ENCODE data around the gene UNC79. TPM values are rescaled to one million over a fixed set of nuclear protein-coding genes. Genes with fewer than 3 reads are reported as not detected.
"Not testable (repeated sequence)": the region's sequence is repeated elsewhere in the genome, so short reads cannot be mapped to it uniquely, and the experiment has no call there.

The UNC79 gene
- total and polyA plus RNA-seq, 9 donors: 0.04 to 1.1 (median 0.15) TPM

DNA sequence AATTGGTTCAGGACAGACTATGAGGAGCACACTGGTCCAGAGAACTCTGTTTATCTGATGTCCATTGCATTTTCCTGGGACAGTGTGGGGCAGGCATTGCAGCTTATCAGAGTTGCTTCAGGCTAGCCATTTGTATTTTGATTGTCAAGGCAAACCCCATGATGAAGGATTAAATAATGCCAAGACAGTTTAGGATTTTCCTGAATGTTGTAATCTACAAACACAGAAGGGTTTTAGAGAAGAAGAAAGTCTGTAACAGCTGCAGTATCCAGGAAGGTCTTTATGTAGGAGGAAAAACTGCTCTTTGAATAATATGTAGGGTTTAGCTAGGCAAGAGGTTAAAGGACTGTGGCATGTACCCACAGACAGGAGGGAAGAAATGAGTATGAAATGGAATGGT lies 32.2 kb upstream of the UNC79 start:
- intact Hi-C loops (cut with DNase I): no loop called here
- TF ChIP-seq, protein P1, sequence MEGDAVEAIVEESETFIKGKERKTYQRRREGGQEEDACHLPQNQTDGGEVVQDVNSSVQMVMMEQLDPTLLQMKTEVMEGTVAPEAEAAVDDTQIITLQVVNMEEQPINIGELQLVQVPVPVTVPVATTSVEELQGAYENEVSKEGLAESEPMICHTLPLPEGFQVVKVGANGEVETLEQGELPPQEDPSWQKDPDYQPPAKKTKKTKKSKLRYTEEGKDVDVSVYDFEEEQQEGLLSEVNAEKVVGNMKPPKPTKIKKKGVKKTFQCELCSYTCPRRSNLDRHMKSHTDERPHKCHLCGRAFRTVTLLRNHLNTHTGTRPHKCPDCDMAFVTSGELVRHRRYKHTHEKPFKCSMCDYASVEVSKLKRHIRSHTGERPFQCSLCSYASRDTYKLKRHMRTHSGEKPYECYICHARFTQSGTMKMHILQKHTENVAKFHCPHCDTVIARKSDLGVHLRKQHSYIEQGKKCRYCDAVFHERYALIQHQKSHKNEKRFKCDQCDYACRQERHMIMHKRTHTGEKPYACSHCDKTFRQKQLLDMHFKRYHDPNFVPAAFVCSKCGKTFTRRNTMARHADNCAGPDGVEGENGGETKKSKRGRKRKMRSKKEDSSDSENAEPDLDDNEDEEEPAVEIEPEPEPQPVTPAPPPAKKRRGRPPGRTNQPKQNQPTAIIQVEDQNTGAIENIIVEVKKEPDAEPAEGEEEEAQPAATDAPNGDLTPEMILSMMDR (IDR thresholded peaks at IDR 0.05): no peak
- TF ChIP-seq POLR2A (IDR thresholded peaks at IDR 0.05) (no peak), EP300 (IDR thresholded peaks at IDR 0.05) (no peak)
- Histone ChIP-seq H3K9me3 (no peaks in the 10 kb centered on the region), H3K36me3 (no peaks in the 10 kb centered on the region), H3K4me3 (no peak overlapping the region), H3K27me3 (no peaks in the 10 kb centered on the region), H3K27ac (no peak overlapping the region), H3K4me1 (ENCODE audit: insufficient read depth) (no peaks in the 10 kb centered on the region)
- DNase-seq: no peak

DNA sequence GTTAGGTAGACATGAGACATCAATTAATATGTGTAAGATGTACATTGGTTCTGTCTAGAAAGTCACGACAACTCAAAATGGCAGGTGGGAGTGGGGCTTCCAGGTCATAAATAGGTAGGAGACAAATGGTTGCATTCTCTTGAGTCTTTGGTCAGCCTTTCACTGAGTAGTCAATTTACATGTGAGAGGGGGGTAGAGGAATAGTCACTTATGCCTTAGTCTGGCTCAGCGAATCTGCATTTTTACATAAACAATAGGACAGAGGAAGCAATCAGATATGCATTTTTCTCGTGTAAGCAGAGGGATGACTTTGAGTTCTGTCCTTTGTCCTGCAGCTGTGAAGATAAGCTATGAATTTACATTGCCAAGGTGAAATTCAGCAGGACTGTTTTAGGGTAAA lies 27.8 kb upstream of the UNC79 start:
- Histone ChIP-seq H3K4me3 (no peak overlapping the region), H3K36me3 (no peaks in the 10 kb centered on the region), H3K4me1 (ENCODE audit: insufficient read depth) (no peaks in the 10 kb centered on the region), H3K27me3 (no peaks in the 10 kb centered on the region), H3K27ac (no peak overlapping the region), H3K9me3 (no peaks in the 10 kb centered on the region)
- WGBS, 3 donors: 41 to 48% (median 45%) methylated on average over 3 of the region's 3 CpGs
- TF ChIP-seq, protein P1 (IDR thresholded peaks at IDR 0.05): no peak
- TF ChIP-seq EP300 (IDR thresholded peaks at IDR 0.05) (no peak), POLR2A (IDR thresholded peaks at IDR 0.05) (no peak)
- intact Hi-C loops (cut with DNase I): no loop called here
- DNase-seq: no peak

DNA sequence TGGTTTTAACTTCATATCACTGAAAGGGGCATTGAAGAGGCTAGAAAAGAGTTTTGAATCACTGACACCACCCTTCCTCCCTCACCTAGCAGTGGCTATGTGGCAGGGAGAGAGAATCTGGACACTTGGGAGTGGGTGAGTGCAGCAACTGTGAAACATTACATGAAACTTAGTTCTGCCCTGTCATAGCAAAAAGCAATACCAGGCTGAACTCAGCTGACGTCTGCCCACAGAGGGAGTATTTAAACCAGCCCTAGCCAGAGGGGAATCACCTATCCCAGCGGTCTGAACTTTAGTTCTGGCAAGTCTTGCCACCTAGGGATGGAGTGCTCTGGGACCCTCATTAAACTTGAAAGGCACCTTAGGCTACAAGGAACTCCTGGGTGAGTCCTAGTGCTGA lies 20.7 kb upstream of the UNC79 start:
- TF ChIP-seq EP300 (IDR thresholded peaks at IDR 0.05) (no peak), POLR2A (IDR thresholded peaks at IDR 0.05) (no peak)
- TF ChIP-seq, protein P1 (IDR thresholded peaks at IDR 0.05): no peak
- DNase-seq: no peak
- Histone ChIP-seq H3K4me1 (ENCODE audit: insufficient read depth) (no peaks in the 10 kb centered on the region), H3K27ac (no peak overlapping the region), H3K9me3 (no peaks in the 10 kb centered on the region), H3K27me3 (no peaks in the 10 kb centered on the region), H3K36me3 (no peaks in the 10 kb centered on the region), H3K4me3 (no peak overlapping the region)
- intact Hi-C loops (cut with DNase I): no loop called here
- 53 to 67% (median 67%) methylated on average over 2 of the region's 2 CpGs for WGBS, 3 donors

DNA sequence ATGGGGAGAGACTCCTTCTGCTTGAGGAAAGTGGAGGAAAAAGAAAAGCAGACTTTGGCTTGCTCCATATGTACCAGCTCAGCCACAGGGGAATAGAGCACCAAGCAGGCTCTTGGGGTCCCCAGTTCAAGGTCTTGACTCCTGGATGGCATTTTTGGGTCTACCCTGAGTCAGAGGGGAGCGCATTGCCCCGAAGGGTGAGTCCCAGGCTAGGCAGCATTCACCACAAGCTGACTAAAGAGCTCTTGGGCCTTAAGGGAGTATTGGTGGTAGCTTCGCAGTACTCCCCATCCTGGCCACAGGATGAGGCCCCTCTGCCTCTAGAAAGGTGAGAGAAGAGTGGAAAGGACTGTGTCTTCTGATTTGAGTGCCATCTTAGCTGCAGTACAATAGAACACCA lies 19.8 kb upstream of the UNC79 start:
- no peak overlapping the region for H3K27ac ChIP-seq
- intact Hi-C loops (cut with DNase I): no loop called here
- H3K9me3 ChIP-seq: no peaks in the 10 kb centered on the region
- H3K4me1 ChIP-seq (ENCODE audit: insufficient read depth): no peaks in the 10 kb centered on the region
- H3K36me3 ChIP-seq: no peaks in the 10 kb centered on the region
- TF ChIP-seq, protein P1 (IDR thresholded peaks at IDR 0.05): no peak
- no peak for TF ChIP-seq POLR2A (IDR thresholded peaks at IDR 0.05)
- TF ChIP-seq EP300 (IDR thresholded peaks at IDR 0.05): no peak
- 76 to 89% (median 79%) methylated on average over 3 of the region's 3 CpGs for WGBS, 3 donors
- no peak for DNase-seq
- no peak overlapping the region for H3K4me3 ChIP-seq
- H3K27me3 ChIP-seq: no peaks in the 10 kb centered on the region

DNA sequence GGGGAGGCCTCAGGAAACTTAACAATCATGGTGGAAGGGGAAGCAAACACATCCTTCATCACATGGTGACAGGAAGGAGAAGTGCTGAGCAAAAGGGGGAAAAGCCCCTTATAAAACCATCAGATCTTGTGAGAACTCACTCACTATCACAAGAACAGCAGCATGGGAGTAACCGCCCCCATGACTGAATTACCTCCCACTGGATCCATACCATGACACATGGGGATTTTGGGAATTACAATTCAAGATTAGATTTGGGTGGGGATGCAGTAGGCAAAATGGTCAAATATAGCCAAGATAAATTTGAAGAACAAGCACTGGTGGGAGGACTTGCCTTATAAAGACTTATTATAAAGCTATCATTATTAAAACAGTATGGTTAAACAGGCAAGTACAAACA lies 5.6 kb upstream of the UNC79 start:
- H3K4me3 ChIP-seq; H3K27me3 ChIP-seq; H3K9me3 ChIP-seq; DNase-seq; H3K36me3 ChIP-seq; intact Hi-C loops (cut with DNase I); H3K27ac ChIP-seq; H3K4me1 ChIP-seq (ENCODE audit: insufficient read depth): not testable (repeated sequence)
- WGBS, 3 donors: 86 to 87% (median 87%) methylated on average over 1 of the region's 1 CpG

All from ovary (tissue), 9 donors.